Activated naive CD4-positive, alpha-beta T cell treated with Interleukin-2 at 50 U/mL for 16 hours (primary cell): ENCODE results near the gene SLC25A21.
"Not testable (repeated sequence)": the region's sequence is repeated elsewhere in the genome, so short reads cannot be mapped to it uniquely, and the experiment has no call there.

ENCODE experiments used
- DNase-seq: peaks from one replicate; pipeline ENCODE4 v3.0.0-alpha.2; 2020

SLC25A21 gene

DNA sequence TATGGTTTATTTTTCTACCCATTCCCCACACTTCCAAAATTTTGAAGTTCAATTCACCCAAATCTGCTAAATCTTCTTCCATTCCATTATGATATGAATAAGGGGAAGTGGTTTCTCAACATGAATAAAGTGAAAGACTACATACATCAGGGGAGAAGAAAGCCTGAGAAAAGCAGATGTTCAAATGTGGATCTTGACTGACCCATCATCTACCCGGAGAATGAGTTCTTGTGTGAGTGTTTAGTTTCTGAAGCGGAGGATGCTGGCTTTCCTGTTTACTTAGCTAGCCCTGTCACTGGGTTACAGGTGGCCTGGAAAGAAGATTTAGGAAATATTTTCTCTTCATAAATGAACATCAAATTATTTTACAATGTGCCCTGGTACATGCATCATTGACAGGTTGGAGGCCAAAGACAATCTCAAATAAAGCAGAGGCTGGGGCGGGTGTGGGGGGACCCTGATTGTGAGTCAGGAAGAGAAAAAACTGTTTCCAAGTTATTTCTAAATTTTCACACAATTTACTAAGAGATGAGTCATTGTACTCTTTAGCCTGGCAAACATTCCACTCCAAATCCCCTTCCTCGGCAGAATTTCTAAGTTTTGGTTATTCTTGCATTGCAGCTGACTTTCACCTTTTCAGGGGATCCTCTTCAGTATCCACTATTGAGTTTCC lies 135.6 kb downstream of the SLC25A21 start:
- DNase-seq = no peak

GRCh38 chr14:37035401-37035800 lies 137.0 kb downstream of the SLC25A21 start:
- DNase-seq = no peak

DNA sequence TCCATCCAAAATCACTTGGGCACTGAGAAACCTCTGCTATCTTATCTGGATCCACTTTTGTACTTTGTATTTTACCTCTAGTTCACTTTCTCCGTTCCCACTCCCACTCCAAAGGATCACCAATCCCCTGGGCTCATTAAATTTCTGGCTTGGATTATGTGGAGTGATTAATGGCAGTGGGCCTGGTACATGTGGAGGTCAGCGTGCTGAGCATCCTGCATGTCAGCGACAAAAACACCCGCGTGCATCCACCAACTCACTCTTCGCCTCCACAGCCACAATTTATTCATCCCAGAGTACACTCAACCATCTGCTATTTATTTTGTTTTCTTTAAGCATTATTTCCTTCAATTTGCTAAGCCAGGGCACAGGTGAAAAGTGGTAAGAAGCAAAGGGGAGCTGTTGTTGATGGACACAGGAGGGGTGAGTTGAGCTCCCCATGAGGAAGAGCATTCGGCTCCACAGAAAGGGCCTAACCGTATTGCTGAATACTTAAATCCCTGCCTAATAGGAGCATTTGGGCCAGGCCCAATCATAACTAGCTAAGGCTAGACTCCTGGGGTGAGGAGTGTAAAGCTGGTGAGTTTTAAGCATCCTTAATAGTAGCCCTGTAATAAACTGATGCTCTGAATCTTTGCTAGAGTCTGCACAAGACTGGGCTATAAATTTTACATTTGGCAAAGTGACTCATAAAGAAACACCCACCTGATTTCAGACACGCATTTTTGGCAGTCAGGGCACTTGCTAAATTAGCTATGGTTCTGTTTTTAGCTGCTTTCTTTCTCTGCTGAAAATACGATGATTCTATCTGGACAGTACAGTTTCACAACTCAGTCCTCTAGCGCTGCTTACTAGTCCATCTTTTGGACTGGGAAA lies 137.8 kb downstream of the SLC25A21 start:
- no peak for DNase-seq

GRCh38 chr14:37032863-37033262 lies 139.5 kb downstream of the SLC25A21 start:
- DNase-seq = no peak

GRCh38 chr14:37027188-37027824 lies 145.1 kb downstream of the SLC25A21 start:
- no peak for DNase-seq

DNA sequence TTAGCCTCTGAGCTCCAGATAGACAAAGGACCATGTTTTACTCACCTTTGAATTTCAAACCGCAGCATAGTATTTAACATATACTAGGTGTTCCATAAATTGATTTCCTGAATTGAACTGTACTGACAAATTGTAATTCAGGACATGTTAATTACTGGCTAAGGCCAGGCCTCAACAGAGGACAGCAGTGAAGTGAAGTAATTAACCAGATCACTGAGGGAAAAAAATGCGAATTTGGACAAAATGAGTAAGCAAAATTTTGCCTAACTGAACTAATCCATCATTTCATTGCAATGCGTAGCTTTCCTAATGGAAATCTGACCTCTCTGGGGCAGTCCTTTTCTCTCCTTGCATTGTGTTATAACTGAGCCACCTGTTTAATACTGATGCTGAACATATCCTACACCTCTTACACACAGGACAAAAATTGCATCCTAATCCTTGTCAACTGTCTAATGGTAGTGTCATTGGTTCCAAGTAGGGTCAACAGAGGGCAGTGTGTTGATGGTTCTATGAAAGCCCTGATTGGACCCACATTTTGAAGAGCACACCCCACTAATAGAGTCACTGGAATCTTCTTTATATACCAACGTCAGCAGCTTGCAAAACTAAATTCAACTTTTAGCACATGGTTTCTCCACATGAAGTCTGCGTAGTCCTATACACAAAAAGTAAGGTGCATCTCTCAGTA lies 148.4 kb downstream of the SLC25A21 start:
- no peak for DNase-seq

GRCh38 chr14:37021390-37021789 lies 151.0 kb downstream of the SLC25A21 start:
- no peak for DNase-seq

DNA sequence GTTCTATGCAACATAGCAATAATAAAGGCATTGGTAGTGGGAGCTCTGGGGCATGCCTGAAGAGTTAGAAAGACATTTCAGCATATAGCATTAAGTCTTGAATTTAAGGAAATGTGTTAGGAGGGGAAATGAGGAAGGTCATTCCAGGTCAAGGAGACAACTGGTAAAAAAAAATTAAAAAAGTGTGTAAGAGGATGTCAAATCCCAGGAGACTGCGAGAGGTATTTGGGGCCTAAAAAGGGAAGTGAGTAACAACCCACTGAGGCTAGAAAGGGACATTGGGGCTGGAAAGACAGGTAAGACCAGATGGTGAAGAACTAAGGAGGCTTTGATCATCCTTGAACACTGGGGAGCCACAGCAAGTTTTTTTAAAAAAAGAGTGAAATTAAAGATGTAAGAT lies 152.9 kb downstream of the SLC25A21 start:
- no peak for DNase-seq

- no peak for DNase-seq
These were observed 153.7 kb downstream of the SLC25A21 start for GRCh38 chr14:37018571-37019240.

- no peak for DNase-seq
These were observed 159.3 kb downstream of the SLC25A21 start for GRCh38 chr14:37013078-37013477.

DNA sequence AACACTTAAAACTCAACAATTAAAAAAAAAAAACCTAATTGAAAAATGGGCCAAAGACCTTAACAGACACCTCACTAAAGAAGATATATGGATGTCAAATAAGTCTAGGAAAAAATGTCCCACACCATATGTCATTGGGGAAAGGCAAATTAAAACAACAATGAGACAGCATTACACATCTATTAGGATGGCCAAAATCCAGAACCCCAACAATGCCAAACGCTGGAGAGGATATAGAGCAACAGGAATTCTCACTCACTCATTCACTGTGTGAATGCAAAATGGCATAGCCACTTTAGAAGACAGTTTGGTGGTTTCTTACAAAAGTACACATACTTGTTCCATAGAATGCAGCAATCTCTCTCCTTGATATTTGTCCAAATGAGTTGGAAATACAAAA lies 173.7 kb downstream of the SLC25A21 start:
- DNase-seq = no peak

- no peak for DNase-seq
These were observed 174.6 kb downstream of the SLC25A21 start for GRCh38 chr14:36997843-36998242.

DNA sequence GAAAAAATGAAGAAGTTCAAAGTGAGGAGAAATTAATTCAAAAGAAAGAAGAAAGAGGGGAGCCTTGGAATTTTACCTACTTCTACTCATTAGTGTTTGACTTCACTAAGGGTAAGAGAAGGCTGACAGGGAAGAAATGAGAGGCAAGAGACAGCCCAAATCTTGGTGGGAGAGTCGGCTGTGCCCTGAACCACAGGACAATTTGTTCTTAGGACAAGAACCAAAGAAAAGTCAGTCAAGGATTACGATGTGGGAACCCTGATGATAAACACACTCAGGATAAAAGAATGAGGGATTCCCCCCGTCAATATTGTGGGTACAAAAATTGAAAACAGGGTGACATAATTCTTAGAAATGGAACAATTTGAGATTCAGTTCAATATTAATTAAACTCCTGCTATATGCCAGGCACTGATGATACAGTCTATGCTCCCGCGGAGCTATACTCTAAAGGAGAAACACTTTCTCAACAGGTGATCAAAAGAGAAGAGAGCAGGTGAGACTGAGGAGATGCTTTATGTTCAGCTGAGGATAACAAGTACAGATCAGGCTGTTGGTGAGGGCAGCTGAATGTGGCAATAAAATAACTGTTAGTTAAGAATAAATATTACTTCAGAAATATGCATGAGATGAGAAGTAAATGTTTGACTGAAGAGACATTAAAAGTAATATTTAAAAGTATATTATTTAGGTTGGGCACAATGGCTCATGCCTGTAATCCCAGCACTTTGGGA lies 175.4 kb downstream of the SLC25A21 start:
- DNase-seq = no peak

- no peak for DNase-seq
These were observed 176.1 kb downstream of the SLC25A21 start for GRCh38 chr14:36996133-36996856.

GRCh38 chr14:36989806-36990205 lies 182.6 kb downstream of the SLC25A21 start:
- DNase-seq = no peak

GRCh38 chr14:36988989-36989388 lies 183.4 kb downstream of the SLC25A21 start:
- DNase-seq = no peak

DNA sequence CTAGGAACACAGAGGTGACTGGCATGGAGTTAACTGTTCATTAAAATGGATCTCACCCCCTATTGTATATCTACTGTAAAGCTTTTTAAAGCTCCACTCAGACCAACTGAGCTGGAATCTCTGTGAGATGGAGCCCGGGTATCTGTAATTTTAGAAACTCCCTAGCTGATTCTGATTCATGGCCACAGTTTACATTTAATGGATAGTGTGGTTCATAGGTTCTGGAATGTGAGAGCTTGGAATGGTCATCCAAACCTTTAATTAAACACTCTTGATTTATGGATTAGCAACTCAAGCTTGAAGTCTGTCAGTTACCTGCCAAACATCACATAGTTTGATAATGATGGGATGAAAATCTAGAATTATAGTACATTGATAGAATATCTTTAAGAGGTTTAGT lies 183.8 kb downstream of the SLC25A21 start:
- DNase-seq = no peak

GRCh38 chr14:36986407-36986806 lies 186.0 kb downstream of the SLC25A21 start:
- DNase-seq = no peak

DNA sequence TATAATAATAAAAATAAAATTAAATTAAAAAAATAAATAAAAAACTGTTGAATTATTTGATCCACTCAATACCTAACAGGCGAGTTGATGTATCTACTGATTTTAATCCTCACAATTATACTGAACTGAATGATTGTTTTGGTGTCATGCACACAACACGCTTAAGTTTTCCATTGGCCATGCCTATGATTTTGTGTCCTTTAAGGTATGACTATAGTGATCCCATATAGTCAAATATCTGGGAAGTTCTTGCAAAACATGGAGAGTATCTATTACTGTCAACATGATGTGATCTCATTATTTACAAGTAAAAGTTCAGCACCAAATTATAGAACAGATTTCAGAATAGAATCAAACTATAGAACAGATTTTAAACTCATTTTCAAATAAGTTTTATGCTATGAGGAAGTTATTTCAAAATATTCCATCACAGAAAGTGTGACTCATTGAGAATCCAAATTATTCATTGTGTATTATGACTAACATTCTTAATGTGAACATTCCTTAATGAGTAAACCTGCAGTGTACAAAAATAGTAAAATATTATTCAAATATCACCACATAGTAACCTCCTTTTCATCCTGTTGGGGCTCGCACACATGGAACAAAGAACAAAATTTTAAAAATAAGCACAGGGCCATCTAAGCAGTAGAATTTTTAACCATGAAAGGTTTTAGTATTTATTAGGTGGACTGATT lies 190.4 kb downstream of the SLC25A21 start:
- no peak for DNase-seq

DNA sequence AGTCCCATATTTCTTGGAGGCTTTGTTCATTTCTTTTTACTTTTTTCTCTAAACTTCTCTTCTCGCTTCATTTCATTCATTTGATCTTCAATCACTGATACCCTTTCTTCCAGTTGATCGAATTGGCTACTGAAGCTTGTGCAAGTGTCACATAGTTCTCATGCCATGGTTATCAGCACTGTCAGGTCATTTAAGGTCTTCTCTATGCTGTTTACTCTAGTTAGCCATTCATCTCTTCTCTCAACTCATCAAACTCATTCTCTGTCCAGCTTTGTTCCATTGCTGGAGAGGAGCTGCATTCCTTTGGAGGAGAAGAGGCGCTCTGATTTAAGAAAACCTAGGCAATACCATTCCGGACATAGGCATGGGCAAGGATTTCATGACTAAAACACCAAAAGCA lies 192.0 kb downstream of the SLC25A21 start:
- DNase-seq = not testable (repeated sequence)

- no peak for DNase-seq
These were observed 192.5 kb downstream of the SLC25A21 start for GRCh38 chr14:36979863-36980262.
